Measurements from ENCODE around the gene KDM2A. TPM values are rescaled to one million over a fixed set of nuclear protein-coding genes. Genes with fewer than 3 reads are reported as not detected.

KDM2A gene
- total and polyA plus RNA-seq, 2 of the 13 experiments (the other 11 are each of a cell fraction or from before 2014, with no cell fraction given): 31.3 to 31.4 TPM

DNA sequence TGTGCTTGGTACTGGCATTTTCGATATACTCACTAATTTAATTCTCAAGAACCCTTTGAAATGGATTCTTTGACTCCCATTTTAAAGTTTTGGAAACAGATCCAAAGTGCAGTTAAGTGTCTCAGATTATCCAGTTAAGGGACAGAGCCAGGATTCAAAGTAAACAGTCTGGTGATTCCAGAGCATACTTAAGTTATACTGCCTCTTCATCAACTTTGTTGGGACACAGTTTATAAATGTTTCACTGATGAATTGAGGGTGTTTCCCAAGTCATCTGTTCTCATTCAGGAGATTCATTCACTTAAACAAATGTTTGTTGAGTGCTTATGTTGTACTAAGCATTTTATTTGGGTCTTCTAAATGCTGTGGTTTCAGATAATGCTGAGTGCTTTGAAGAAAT lies 17.1 kb downstream of the KDM2A start:
- BruUV-seq (replicated peaks): no TSS peak
- POLR2A ChIA-PET: no interaction called here
- Histone ChIP-seq H3K4me1 (ENCODE audit: insufficient read depth, low read length) (peaks cover 8% of the 10 kb centered on the region), H3K27ac (ENCODE audit: extremely low read length, insufficient read depth, low read length) (no peak overlapping the region), H3K4me2 (ENCODE audit: low read depth, low read length) (no peak overlapping the region), H2AFZ (ENCODE audit: low read length) (no peak overlapping the region), H3K9ac (ENCODE audit: insufficient read depth, low read depth, low read length) (no peak overlapping the region), H3K79me2 (ENCODE audit: insufficient read depth, low read length) (peaks cover 42% of the 10 kb centered on the region), H3K4me3 (replicated peaks in 1 of 3; ENCODE audit: insufficient read depth in 1 of 3, low read depth in 2 of 3, low read length in 3 of 3) (no peak overlapping the region), H4K20me1 (ENCODE audit: insufficient read depth, low read length) (peaks cover 4% of the 10 kb centered on the region; the same call in 1 of the 2 replicates), H3K9me3 (ENCODE audit: low read length) (no peaks in the 10 kb centered on the region), H3K27me3 (ENCODE audit: control insufficient read depth in 1 of 2, insufficient read depth in 2 of 2, low read length in 2 of 2) (no peaks in the 10 kb centered on the region; a peak in 1 of 5 replicates), H3K36me3 (replicated peaks in 1 of 2; ENCODE audit: control insufficient read depth in 1 of 2, insufficient read depth in 2 of 2, low read length in 2 of 2) (peaks cover 10 to 53% of the 10 kb centered on the region in 2 experiments)
- intact Hi-C loops (cut with micrococcal nuclease; ENCODE audit: unreplicated experiment): no loop called here
- in situ Hi-C loops (cut with HindIII; ENCODE audit: extremely low pct_ligation_motif_present, low pct_unique_long_range_greater_than_20kb): no loop called here
- ATAC-seq (no peak), FAIRE-seq (no peak), DNase-seq (ENCODE audit: low spot score) (no peak)
- CTCF ChIA-PET (ENCODE audit: low intra/inter-chr PET ratio, low total read pairs): no interaction called here
- TF ChIP-seq ZNF891 (CRISPR knock-in tag; IDR thresholded peaks at IDR 0.05): no peak
- no peak for TF ChIP-seq NR1H2 (CRISPR knock-in tag; IDR thresholded peaks at IDR 0.05; ENCODE audit: borderline replicate concordance, low read depth)
- no peak for TF ChIP-seq XRCC5 (optimal IDR thresholded peaks at IDR 0.05; ENCODE audit: low read length)
- no peak for TF ChIP-seq ZNF879 (CRISPR knock-in tag; IDR thresholded peaks at IDR 0.05)
- no peak for TF ChIP-seq ZNF850 (CRISPR knock-in tag; conservative IDR thresholded peaks at IDR 0.05)
- no peak for TF ChIP-seq NFE2 (CRISPR knock-in tag; IDR thresholded peaks at IDR 0.05)
- TF ChIP-seq, protein P1, sequence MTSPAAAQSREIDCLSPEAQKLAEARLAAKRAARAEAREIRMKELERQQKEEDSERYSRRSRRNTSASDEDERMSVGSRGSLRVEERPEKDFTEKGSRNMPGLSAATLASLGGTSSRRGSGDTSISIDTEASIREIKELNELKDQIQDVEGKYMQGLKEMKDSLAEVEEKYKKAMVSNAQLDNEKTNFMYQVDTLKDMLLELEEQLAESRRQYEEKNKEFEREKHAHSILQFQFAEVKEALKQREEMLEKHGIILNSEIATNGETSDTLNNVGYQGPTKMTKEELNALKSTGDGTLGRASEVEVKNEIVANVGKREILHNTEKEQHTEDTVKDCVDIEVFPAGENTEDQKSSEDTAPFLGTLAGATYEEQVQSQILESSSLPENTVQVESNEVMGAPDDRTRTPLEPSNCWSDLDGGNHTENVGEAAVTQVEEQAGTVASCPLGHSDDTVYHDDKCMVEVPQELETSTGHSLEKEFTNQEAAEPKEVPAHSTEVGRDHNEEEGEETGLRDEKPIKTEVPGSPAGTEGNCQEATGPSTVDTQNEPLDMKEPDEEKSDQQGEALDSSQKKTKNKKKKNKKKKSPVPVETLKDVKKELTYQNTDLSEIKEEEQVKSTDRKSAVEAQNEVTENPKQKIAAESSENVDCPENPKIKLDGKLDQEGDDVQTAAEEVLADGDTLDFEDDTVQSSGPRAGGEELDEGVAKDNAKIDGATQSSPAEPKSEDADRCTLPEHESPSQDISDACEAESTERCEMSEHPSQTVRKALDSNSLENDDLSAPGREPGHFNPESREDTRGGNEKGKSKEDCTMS (CRISPR knock-in tag; conservative IDR thresholded peaks at IDR 0.05): no peak
- no peak for TF ChIP-seq SPEN (CRISPR knock-in tag; IDR thresholded peaks at IDR 0.05; ENCODE audit: low read depth)
- TF ChIP-seq ZNF598 (CRISPR knock-in tag; IDR thresholded peaks at IDR 0.05; ENCODE audit: borderline replicate concordance): no peak
- TF ChIP-seq, protein P2, sequence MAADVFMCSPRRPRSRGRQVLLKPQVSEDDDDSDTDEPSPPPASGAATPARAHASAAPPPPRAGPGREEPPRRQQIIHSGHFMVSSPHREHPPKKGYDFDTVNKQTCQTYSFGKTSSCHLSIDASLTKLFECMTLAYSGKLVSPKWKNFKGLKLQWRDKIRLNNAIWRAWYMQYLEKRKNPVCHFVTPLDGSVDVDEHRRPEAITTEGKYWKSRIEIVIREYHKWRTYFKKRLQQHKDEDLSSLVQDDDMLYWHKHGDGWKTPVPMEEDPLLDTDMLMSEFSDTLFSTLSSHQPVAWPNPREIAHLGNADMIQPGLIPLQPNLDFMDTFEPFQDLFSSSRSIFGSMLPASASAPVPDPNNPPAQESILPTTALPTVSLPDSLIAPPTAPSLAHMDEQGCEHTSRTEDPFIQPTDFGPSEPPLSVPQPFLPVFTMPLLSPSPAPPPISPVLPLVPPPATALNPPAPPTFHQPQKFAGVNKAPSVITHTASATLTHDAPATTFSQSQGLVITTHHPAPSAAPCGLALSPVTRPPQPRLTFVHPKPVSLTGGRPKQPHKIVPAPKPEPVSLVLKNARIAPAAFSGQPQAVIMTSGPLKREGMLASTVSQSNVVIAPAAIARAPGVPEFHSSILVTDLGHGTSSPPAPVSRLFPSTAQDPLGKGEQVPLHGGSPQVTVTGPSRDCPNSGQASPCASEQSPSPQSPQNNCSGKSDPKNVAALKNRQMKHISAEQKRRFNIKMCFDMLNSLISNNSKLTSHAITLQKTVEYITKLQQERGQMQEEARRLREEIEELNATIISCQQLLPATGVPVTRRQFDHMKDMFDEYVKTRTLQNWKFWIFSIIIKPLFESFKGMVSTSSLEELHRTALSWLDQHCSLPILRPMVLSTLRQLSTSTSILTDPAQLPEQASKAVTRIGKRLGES (CRISPR knock-in tag; IDR thresholded peaks at IDR 0.05; ENCODE audit: borderline replicate concordance): no peak
- TF ChIP-seq TAF1 (CRISPR knock-in tag; IDR thresholded peaks at IDR 0.05): no peak
- TF ChIP-seq NCOA2 (CRISPR knock-in tag; IDR thresholded peaks at IDR 0.05): no peak
- TF ChIP-seq SMAD3 (CRISPR knock-in tag; IDR thresholded peaks at IDR 0.05): no peak
- no peak for TF ChIP-seq ZFP37 (CRISPR knock-in tag; IDR thresholded peaks at IDR 0.05; ENCODE audit: borderline replicate concordance)
- no peak for TF ChIP-seq TRIM22 (IDR thresholded peaks at IDR 0.05)
- TF ChIP-seq, protein P3, sequence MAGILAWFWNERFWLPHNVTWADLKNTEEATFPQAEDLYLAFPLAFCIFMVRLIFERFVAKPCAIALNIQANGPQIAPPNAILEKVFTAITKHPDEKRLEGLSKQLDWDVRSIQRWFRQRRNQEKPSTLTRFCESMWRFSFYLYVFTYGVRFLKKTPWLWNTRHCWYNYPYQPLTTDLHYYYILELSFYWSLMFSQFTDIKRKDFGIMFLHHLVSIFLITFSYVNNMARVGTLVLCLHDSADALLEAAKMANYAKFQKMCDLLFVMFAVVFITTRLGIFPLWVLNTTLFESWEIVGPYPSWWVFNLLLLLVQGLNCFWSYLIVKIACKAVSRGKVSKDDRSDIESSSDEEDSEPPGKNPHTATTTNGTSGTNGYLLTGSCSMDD (CRISPR knock-in tag; IDR thresholded peaks at IDR 0.05): no peak
- no peak for TF ChIP-seq ZNF546 (CRISPR knock-in tag; conservative IDR thresholded peaks at IDR 0.05)
- 97% methylated on average over 1 of the region's 1 CpG for WGBS (ENCODE audit: low lambda C conversion rate)
